HCT116 (cell line): ENCODE data around the gene PSMB9. TPM values are rescaled to one million over a fixed set of nuclear protein-coding genes. Genes with fewer than 3 reads are reported as not detected.

ENCODE experiments used
- ATAC-seq: fragments of 200-7000 bp; cut with Tn5 transposase; 2 replicates; pipeline ENCODE4 v1.9.1; 2020; ENCODE audit warnings: mild to moderate bottlenecking, moderate library complexity
- BruUV-seq: library from RNA; stranded (reverse); fragments of 400-500 nt; replicated peaks from 2 replicates; lab custom pipeline; 2021; lab: Mats Ljungman, UMichigan
- CTCF ChIA-PET: fragments of 300-600 bp; sonication (Branson Sonifier 250); formaldehyde crosslinking; loops from one replicate; lab custom pipeline; 2021; ENCODE audit warnings: antibody characterized with exemption; lab: Charles Lee
- POLR2A ChIA-PET: fragments of 300-600, 350-600 bp; sonication (Branson Sonifier 250); formaldehyde crosslinking; loops from one replicate; lab custom pipeline; 2021; ENCODE audit warnings: antibody characterized with exemption; lab: Charles Lee
- RAD21 ChIA-PET, 2 experiments: fragments of 300-600 bp; sonication (Branson Sonifier 250); formaldehyde crosslinking; loops; one replicate each; lab custom pipeline; 2023; ENCODE audit warnings: low total read pairs in 2 of 2; ENCODE audit not compliant: uncharacterized antibody in 2 of 2, unreplicated experiment in 2 of 2, low non-redundant PET in 1 of 2; lab: Charles Lee
- DNase-seq: peaks from one replicate; pipeline ENCODE4 v3.0.0-alpha.2; 2010; ENCODE audit warnings: low read depth, low spot score
- H2AFZ ChIP-seq: fragments of 200-600 bp; shearing (Covaris generic), sonication (generic); 2 replicates; pipeline ENCODE4 v1.6.1; 2017; ENCODE audit warnings: low read depth, mixed run types, mixed read lengths, antibody characterized with exemption, low read length; ENCODE audit not compliant: poor library complexity, severe bottlenecking
- H3K27ac ChIP-seq: 2 replicates; pipeline ENCODE4 v1.5.1; 2012; ENCODE audit warnings: low read depth, low read length
- H3K27me3 ChIP-seq: fragments of 200-600 bp; sonication (generic); 2 replicates; pipeline ENCODE4 v1.6.1; 2016; ENCODE audit warnings: mixed run types, low read length, mixed read lengths; ENCODE audit not compliant: insufficient read depth
- H3K36me3 ChIP-seq, 2 experiments: fragments of 200-500 bp in 1 of 2; fragments of 200-600 bp in 1 of 2; sonication (Bioruptor generic) in 1 of 2; sonication (generic) in 1 of 2; 2 replicates each; pipeline versions ENCODE4 v1.5.1 to v1.6.1; 2014 to 2016; ENCODE audit warnings: low read length in 2 of 2, inconsistent platforms in 1 of 2, mixed read lengths in 1 of 2, mixed run types in 1 of 2; ENCODE audit not compliant: insufficient read depth in 2 of 2, control insufficient read depth in 1 of 2
- H3K4me1 ChIP-seq, 2 experiments: fragments of 200-600 bp in 1 of 2; sonication (generic) in 1 of 2; 2 replicates each; pipeline versions ENCODE4 v1.5.1 to v1.6.1; 2012 to 2017; ENCODE audit warnings: low read length in 2 of 2, inconsistent platforms in 1 of 2, mild to moderate bottlenecking in 1 of 2, mixed read lengths in 1 of 2, mixed run types in 1 of 2, moderate library complexity in 1 of 2; ENCODE audit not compliant: insufficient read depth in 2 of 2, control insufficient read depth in 1 of 2
- H3K4me2 ChIP-seq: fragments of 200-600 bp; sonication (generic); 2 replicates; pipeline ENCODE4 v1.6.1; 2017; ENCODE audit warnings: mixed run types, low read length, mixed read lengths
- H3K4me3 ChIP-seq, 2 experiments: fragments of 200-600 bp in 1 of 2; sonication (generic) in 1 of 2; replicated peaks in 1 of 2; 2 replicates each; pipeline ENCODE4 v1.5.1; 2011 to 2016; ENCODE audit warnings: low read length in 2 of 2, control low read depth in 1 of 2, low read depth in 1 of 2, mild to moderate bottlenecking in 1 of 2, mixed read lengths in 1 of 2, mixed run types in 1 of 2
- H3K79me2 ChIP-seq: fragments of 200-600 bp; sonication (generic); 2 replicates; pipeline ENCODE4 v1.6.1; 2017; ENCODE audit warnings: mild to moderate bottlenecking, mixed run types, low read length, moderate library complexity, mixed read lengths; ENCODE audit not compliant: insufficient read depth
- H3K9ac ChIP-seq: fragments of 200-600 bp; sonication (generic); 2 replicates; pipeline ENCODE4 v1.6.1; 2016; ENCODE audit warnings: low read length, mixed read lengths
- H3K9me2 ChIP-seq: fragments of 200-600 bp; sonication (generic), shearing (Covaris generic); 2 replicates; pipeline ENCODE4 v1.6.1; 2017; ENCODE audit warnings: mixed run types, mild to moderate bottlenecking, moderate library complexity; ENCODE audit not compliant: insufficient read depth
- H3K9me3 ChIP-seq, 2 experiments: fragments of 200-500 bp in 1 of 2; fragments of 200-600 bp in 1 of 2; sonication (Bioruptor generic) in 1 of 2; sonication (generic) in 1 of 2; 2 replicates each; pipeline ENCODE4 v1.6.1; 2014 to 2017; ENCODE audit warnings: low read length in 2 of 2, mixed read lengths in 2 of 2, inconsistent platforms in 1 of 2, low read depth in 1 of 2, mild to moderate bottlenecking in 1 of 2, mixed run types in 1 of 2, moderate library complexity in 1 of 2; ENCODE audit not compliant: control insufficient read depth in 1 of 2, insufficient read depth in 1 of 2
- H4K20me1 ChIP-seq: fragments of 200-600 bp; sonication (generic), shearing (Covaris generic); 2 replicates; pipeline ENCODE4 v1.6.1; 2017; ENCODE audit warnings: mixed run types, mild to moderate bottlenecking, moderate library complexity; ENCODE audit not compliant: insufficient read depth
- CBX3 ChIP-seq: IDR thresholded peaks from 2 replicates; pipeline ENCODE4 v1.6.1; 2012; ENCODE audit warnings: low read depth
- ELF1 ChIP-seq: IDR thresholded peaks from 2 replicates; pipeline ENCODE4 v1.6.1; 2012; ENCODE audit warnings: low read depth, borderline replicate concordance
- EZH2 ChIP-seq: fragments of 200-600 bp; sonication (generic); IDR thresholded peaks from 2 replicates; pipeline ENCODE4 v1.6.1; 2017; ENCODE audit warnings: antibody characterized with exemption, mixed run types
- EZH2phosphoT487 ChIP-seq: fragments of 200-600 bp; IDR thresholded peaks from 2 replicates; pipeline ENCODE4 v1.6.1; 2018; ENCODE audit warnings: antibody characterized with exemption, borderline replicate concordance
- FOSL1 ChIP-seq: IDR thresholded peaks from 2 replicates; pipeline ENCODE4 v1.6.1; 2012; ENCODE audit warnings: low read depth
- JUND ChIP-seq: IDR thresholded peaks from 2 replicates; pipeline ENCODE4 v1.6.1; 2012
- POLR2A ChIP-seq: IDR thresholded peaks from 2 replicates; pipeline ENCODE4 v1.7.0; 2011; ENCODE audit warnings: borderline replicate concordance; ENCODE audit not compliant: insufficient read depth, insufficient read length; ENCODE audit errors: extremely low read depth
- POLR2AphosphoS5 ChIP-seq: IDR thresholded peaks from 2 replicates; pipeline ENCODE4 v1.6.1; 2011; ENCODE audit warnings: mild to moderate bottlenecking, low read depth, low read length, moderate library complexity
- RAD21 ChIP-seq: IDR thresholded peaks from 2 replicates; pipeline ENCODE4 v1.6.1; 2012; ENCODE audit warnings: low read depth, mild to moderate bottlenecking
- REST ChIP-seq: IDR thresholded peaks from 2 replicates; pipeline ENCODE4 v1.6.1; 2012; ENCODE audit warnings: low read depth
- SIN3A ChIP-seq: IDR thresholded peaks from 2 replicates; pipeline ENCODE4 v1.6.1; 2012; ENCODE audit warnings: low read depth
- YY1 ChIP-seq: IDR thresholded peaks from 2 replicates; pipeline ENCODE4 v1.6.1; 2011; ENCODE audit warnings: low read length, low read depth, moderate library complexity, mild to moderate bottlenecking; ENCODE audit not compliant: insufficient replicate concordance; ENCODE audit errors: extremely low read depth
- ZNF274 ChIP-seq: fragments of 200-500 bp; sonication (Bioruptor generic); IDR thresholded peaks from 2 replicates; pipeline ENCODE4 v1.6.1; 2014; ENCODE audit warnings: mild to moderate bottlenecking, low read depth, low read length, inconsistent platforms
- intact Hi-C: fragments of 100-400 bp; cut with micrococcal nuclease; formaldehyde crosslinking; loops from 2 replicates; pipeline ENCODE4 v1.10.0; 2022
- total RNA-seq: library from RNA; stranded (reverse); gene quantifications from one replicate; pipeline ENCODE4 v1.2.1, GENCODE V29; 2021; ENCODE audit not compliant: unreplicated experiment
- TF ChIP-seq, protein P1 (sequence below): IDR thresholded peaks from 2 replicates; pipeline ENCODE4 v1.6.1; 2011; ENCODE audit warnings: mild to moderate bottlenecking, low read length, moderate library complexity; ENCODE audit not compliant: insufficient replicate concordance; ENCODE audit errors: extremely low read depth
- TF ChIP-seq, protein P2 (sequence below): IDR thresholded peaks from 2 replicates; pipeline ENCODE4 v1.6.1; 2012

The PSMB9 gene
- total RNA-seq, 1 experiment from 2014 or later, result 8.1 TPM

DNA sequence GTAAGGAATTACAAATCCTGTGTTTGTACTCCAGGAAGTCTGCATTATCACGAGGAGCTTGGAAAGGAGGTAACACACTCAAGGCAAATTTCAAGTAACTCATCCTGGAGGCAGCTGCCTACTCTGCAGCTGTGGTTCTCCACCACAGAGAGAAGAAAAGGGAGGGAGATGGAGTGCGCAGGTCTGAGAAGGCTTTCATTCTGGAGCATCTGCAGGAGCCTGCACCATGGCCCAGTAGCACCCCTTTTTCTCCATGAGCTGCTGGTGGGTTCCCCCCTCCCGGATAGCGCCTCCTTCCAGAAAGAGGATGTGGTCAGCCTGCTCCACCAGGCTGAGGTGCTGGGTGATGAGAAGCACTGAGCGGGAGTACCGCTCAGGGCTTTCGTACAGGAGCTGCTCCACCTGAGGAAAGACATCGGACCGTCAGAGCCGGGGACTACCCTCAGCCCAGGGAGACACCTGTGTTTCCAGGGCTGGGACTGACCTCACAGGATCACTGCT, 8.6 kb upstream of the PSMB9 start:
- Histone ChIP-seq H3K4me2 (peak overlapping the region; percentile 68; the same call in 1 of the 2 replicates), H3K27me3 (no peaks in the 10 kb centered on the region), H3K27ac (no peak overlapping the region), H4K20me1 (no peaks in the 10 kb centered on the region), H3K4me3 (no peak overlapping the region), H2AFZ (no peak overlapping the region), H3K9me2 (no peaks in the 10 kb centered on the region), H3K9ac (no peak overlapping the region), H3K79me2 (no peaks in the 10 kb centered on the region), H3K36me3 (no peaks in the 10 kb centered on the region; a peak in 1 of 4 replicates), H3K4me1 (peaks cover 6 to 14% of the 10 kb centered on the region in 2 experiments; a peak in 3 of 4 replicates), H3K9me3 (no peaks in the 10 kb centered on the region)
- RAD21 ChIA-PET, result interaction anchor here in 1 of 2 experiments (0.6 kb wide), 1 partner anchor 456 kb away, joined by 3 read pairs; no protein-coding TSS in a partner anchor
- TF ChIP-seq EZH2 (no peak), REST (no peak), FOSL1 (no peak), RAD21 (no peak), ELF1 (no peak), ZNF274 (no peak), CBX3 (no peak), POLR2AphosphoS5 (no peak), SIN3A (no peak), JUND (no peak), YY1 (no peak), POLR2A (no peak), EZH2phosphoT487 (no peak)
- TF ChIP-seq, protein P1, sequence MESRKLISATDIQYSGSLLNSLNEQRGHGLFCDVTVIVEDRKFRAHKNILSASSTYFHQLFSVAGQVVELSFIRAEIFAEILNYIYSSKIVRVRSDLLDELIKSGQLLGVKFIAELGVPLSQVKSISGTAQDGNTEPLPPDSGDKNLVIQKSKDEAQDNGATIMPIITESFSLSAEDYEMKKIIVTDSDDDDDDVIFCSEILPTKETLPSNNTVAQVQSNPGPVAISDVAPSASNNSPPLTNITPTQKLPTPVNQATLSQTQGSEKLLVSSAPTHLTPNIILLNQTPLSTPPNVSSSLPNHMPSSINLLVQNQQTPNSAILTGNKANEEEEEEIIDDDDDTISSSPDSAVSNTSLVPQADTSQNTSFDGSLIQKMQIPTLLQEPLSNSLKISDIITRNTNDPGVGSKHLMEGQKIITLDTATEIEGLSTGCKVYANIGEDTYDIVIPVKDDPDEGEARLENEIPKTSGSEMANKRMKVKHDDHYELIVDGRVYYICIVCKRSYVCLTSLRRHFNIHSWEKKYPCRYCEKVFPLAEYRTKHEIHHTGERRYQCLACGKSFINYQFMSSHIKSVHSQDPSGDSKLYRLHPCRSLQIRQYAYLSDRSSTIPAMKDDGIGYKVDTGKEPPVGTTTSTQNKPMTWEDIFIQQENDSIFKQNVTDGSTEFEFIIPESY, result no peak
- TF ChIP-seq, protein P2, sequence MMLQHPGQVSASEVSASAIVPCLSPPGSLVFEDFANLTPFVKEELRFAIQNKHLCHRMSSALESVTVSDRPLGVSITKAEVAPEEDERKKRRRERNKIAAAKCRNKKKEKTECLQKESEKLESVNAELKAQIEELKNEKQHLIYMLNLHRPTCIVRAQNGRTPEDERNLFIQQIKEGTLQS, result no peak
- POLR2A ChIA-PET, result interaction anchor here (0.9 to 2.2 kb wide), 3 partner anchors 9 to 126 kb away, joined by 3 to 12 read pairs (median 4); partner anchors contain the start of genes PSMB9 and TAP1
- intact Hi-C loops, result no loop called here
- CTCF ChIA-PET, result interaction anchor here (1.4 to 2.4 kb wide), 3 partner anchors 8 to 23 kb away, joined by 5 to 13 read pairs (median 10); partner anchors contain the start of genes PSMB9 and TAP1
- DNase-seq (no peak), ATAC-seq (no peak)
- BruUV-seq, result TSS peak; percentile 54
